Mesenteric fat pad (tissue), 1 donor: ENCODE data around the gene KLHL8. TPM values are rescaled to one million over a fixed set of nuclear protein-coding genes. Genes with fewer than 3 reads are reported as not detected.

Source experiments
- DNase-seq: peaks from one replicate; pipeline ENCODE4 v3.0.0-alpha.2; 2020; ENCODE audit warnings: low spot score
- total RNA-seq: library from RNA; stranded (reverse); fragmentation: NEBNext Ultra II Directional; extraction: Animal tissue kit (Norgen Biotek cat#: 25700); gene quantifications from one replicate; pipeline ENCODE4 v1.2.1, GENCODE V29; 2021
- donor health status: DM: yes; HTN: yes; CAD: no.

Gene KLHL8
- total RNA-seq, 1 donor from 2014 or later, result 13.8 TPM

GRCh38 chr4:87126056-87126455, 94.4 kb downstream of the KLHL8 start:
- DNase-seq, result no peak

GRCh38 chr4:87122252-87122651, 98.2 kb downstream of the KLHL8 start:
- DNase-seq, result no peak

- no peak for DNase-seq
Observed at GRCh38 chr4:87121341-87122065, 98.9 kb downstream of the KLHL8 start.

GRCh38 chr4:87120411-87121162, 99.8 kb downstream of the KLHL8 start:
- DNase-seq, result no peak

- DNase-seq, result no peak
Observed at GRCh38 chr4:87120010-87120409, 100.4 kb downstream of the KLHL8 start.

- DNase-seq, result no peak
Observed at GRCh38 chr4:87118826-87119225, 101.6 kb downstream of the KLHL8 start.

- no peak for DNase-seq
Observed at GRCh38 chr4:87118421-87118820, 102.0 kb downstream of the KLHL8 start.

- no peak for DNase-seq
Observed at GRCh38 chr4:87117732-87118075, 102.7 kb downstream of the KLHL8 start.

GRCh38 chr4:87117051-87117731, 103.2 kb downstream of the KLHL8 start:
- no peak for DNase-seq

- DNase-seq, result no peak
Observed at GRCh38 chr4:87116231-87116630, 104.2 kb downstream of the KLHL8 start.

- DNase-seq, result no peak
Observed at GRCh38 chr4:87114245-87115062, 106.0 kb downstream of the KLHL8 start.

GRCh38 chr4:87112063-87112462, 108.4 kb downstream of the KLHL8 start:
- no peak for DNase-seq

Other genes starting within 250 kb of the KLHL8 start
- gene HSD17B13, start 102.3 kb upstream of the KLHL8 start, total RNA-seq, result 1.4 TPM
- gene HSD17B11, start 170.6 kb upstream of the KLHL8 start, total RNA-seq, result 52.7 TPM
- gene NUDT9, start 202.0 kb upstream of the KLHL8 start, total RNA-seq, result 26.6 TPM